HEK293 (cell line): ENCODE measurements around the gene ANKRD30B.
"Not testable (repeated sequence)": the region's sequence is repeated elsewhere in the genome, so short reads cannot be mapped to it uniquely, and the experiment has no call there.

ENCODE experiments used
- HOXA7 ChIP-seq: sonication (generic); formaldehyde crosslinking; IDR thresholded peaks from 2 replicates; pipeline ENCODE4 v1.8.1; 2022; ENCODE audit warnings: missing genetic modification reagents, borderline replicate concordance
- PRDM1 ChIP-seq: fragments of 450-650 bp; formaldehyde crosslinking; IDR thresholded peaks from 2 replicates; pipeline ENCODE4; 2016; ENCODE audit warnings: missing biosample characterization, missing genetic modification characterization
- PRDM10 ChIP-seq: fragments of 450-650 bp; formaldehyde crosslinking; IDR thresholded peaks from 2 replicates; pipeline ENCODE4 v1.5.1; 2016; ENCODE audit warnings: missing biosample characterization, missing genetic modification characterization
- ZFP3 ChIP-seq: fragments of 450-650 bp; formaldehyde crosslinking; IDR thresholded peaks from 2 replicates; pipeline ENCODE4 v1.5.1; 2016; ENCODE audit warnings: low read depth, missing biosample characterization, missing genetic modification characterization
- ZNF521 ChIP-seq: fragments of 450-650 bp; formaldehyde crosslinking; IDR thresholded peaks from 2 replicates; pipeline ENCODE4 v1.5.1; 2017; ENCODE audit warnings: missing biosample characterization, mild to moderate bottlenecking, missing genetic modification characterization
- ZSCAN5A ChIP-seq: fragments of 450-650 bp; formaldehyde crosslinking; IDR thresholded peaks from 2 replicates; pipeline ENCODE4 v1.5.1; 2016; ENCODE audit warnings: missing biosample characterization, missing genetic modification characterization
- TF ChIP-seq, protein P1 (sequence below): fragments of 450-650 bp; formaldehyde crosslinking; IDR thresholded peaks from 2 replicates; pipeline ENCODE4 v1.5.1; 2016; ENCODE audit warnings: missing biosample characterization, missing genetic modification characterization
- TF ChIP-seq, protein P2 (sequence below): fragments of 450-650 bp; formaldehyde crosslinking; IDR thresholded peaks from 2 replicates; pipeline ENCODE4 v1.5.1; 2016; ENCODE audit warnings: missing biosample characterization, missing genetic modification characterization

DNA sequence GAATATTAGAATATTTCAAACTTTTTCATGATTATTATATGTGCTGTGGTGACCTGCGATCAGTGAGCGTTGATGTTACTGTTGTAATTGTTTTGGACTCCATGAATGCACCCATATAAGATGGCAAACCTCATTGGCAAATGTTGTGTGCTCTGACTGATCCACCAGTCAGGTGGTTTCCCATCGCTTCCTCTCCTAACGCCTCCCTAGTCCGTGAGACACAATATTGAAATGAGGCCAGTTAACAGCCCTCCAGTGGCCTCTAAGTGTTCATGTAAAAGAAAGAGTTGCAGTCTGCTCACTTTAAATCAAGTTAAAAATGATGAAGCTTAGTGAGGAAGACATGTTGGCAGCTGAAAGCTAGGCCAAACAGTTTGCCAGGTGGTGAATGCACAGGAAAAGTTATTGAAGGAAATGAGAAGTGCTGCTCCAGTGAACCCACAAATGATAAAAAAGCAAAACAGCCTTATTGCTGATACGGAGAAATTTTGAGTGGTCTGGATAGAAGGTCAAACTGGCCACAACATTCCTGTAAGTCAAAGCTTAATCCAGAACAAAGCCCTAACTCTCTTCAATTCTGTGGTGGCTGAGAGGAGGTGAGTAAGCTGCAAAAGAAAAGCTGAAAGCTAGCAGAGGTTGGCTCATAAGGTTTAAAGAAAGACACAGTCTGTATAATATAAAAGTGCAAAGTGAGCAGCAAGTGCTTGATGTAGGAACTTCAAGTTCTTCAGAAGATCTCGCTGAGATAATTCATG, 46.5 kb upstream of the ANKRD30B start:
- TF ChIP-seq PRDM10; ZSCAN5A (tag by site-specific recombination); PRDM1 (tag by site-specific recombination); ZNF521; ZFP3 (tag by site-specific recombination); HOXA7 (CRISPR knock-in tag): not testable (repeated sequence)
- TF ChIP-seq, protein P1, sequence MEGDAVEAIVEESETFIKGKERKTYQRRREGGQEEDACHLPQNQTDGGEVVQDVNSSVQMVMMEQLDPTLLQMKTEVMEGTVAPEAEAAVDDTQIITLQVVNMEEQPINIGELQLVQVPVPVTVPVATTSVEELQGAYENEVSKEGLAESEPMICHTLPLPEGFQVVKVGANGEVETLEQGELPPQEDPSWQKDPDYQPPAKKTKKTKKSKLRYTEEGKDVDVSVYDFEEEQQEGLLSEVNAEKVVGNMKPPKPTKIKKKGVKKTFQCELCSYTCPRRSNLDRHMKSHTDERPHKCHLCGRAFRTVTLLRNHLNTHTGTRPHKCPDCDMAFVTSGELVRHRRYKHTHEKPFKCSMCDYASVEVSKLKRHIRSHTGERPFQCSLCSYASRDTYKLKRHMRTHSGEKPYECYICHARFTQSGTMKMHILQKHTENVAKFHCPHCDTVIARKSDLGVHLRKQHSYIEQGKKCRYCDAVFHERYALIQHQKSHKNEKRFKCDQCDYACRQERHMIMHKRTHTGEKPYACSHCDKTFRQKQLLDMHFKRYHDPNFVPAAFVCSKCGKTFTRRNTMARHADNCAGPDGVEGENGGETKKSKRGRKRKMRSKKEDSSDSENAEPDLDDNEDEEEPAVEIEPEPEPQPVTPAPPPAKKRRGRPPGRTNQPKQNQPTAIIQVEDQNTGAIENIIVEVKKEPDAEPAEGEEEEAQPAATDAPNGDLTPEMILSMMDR (tag by site-specific recombination): not testable (repeated sequence)
- TF ChIP-seq, protein P2, sequence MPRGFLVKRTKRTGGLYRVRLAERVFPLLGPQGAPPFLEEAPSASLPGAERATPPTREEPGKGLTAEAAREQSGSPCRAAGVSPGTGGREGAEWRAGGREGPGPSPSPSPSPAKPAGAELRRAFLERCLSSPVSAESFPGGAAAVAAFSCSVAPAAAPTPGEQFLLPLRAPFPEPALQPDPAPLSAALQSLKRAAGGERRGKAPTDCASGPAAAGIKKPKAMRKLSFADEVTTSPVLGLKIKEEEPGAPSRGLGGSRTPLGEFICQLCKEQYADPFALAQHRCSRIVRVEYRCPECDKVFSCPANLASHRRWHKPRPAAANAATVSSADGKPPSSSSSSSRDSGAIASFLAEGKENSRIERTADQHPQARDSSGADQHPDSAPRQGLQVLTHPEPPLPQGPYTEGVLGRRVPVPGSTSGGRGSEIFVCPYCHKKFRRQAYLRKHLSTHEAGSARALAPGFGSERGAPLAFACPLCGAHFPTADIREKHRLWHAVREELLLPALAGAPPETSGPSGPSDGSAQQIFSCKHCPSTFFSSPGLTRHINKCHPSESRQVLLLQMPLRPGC (tag by site-specific recombination): not testable (repeated sequence)
